Measurements from ENCODE around the gene PAPPA2.

Gene PAPPA2

GRCh38 chr1:176692988-176693696 lies 230.2 kb downstream of the PAPPA2 start:
- H3K36me3 ChIP-seq (ENCODE audit: insufficient read depth, low read length) = no peaks in the 10 kb centered on the region
- H3K27me3 ChIP-seq (ENCODE audit: insufficient read depth, low read length) = no peaks in the 10 kb centered on the region
- no peak overlapping the region for H2AFZ ChIP-seq (ENCODE audit: low read length, unreplicated experiment)
- H3K4me1 ChIP-seq (ENCODE audit: control insufficient read depth, insufficient read depth, low read length, unreplicated experiment) = no peaks in the 10 kb centered on the region
- H3K4me3 ChIP-seq (ENCODE audit: low read depth, low read length) = no peak overlapping the region
- H3K79me2 ChIP-seq (ENCODE audit: control insufficient read depth, insufficient read depth, low read length, unreplicated experiment) = no peaks in the 10 kb centered on the region
- H3K27ac ChIP-seq (ENCODE audit: low read depth, low read length) = no peak overlapping the region

- no peaks in the 10 kb centered on the region for H3K4me1 ChIP-seq (ENCODE audit: control insufficient read depth, insufficient read depth, low read length, unreplicated experiment)
- no peaks in the 10 kb centered on the region for H3K36me3 ChIP-seq (ENCODE audit: insufficient read depth, low read length)
- no peak overlapping the region for H2AFZ ChIP-seq (ENCODE audit: low read length, unreplicated experiment)
- H3K27ac ChIP-seq (ENCODE audit: low read depth, low read length) = no peak overlapping the region
- no peaks in the 10 kb centered on the region for H3K27me3 ChIP-seq (ENCODE audit: insufficient read depth, low read length)
- no peaks in the 10 kb centered on the region for H3K79me2 ChIP-seq (ENCODE audit: control insufficient read depth, insufficient read depth, low read length, unreplicated experiment)
- H3K4me3 ChIP-seq (ENCODE audit: low read depth, low read length) = no peak overlapping the region
Measured at GRCh38 chr1:176693697-176694329, 230.8 kb downstream of the PAPPA2 start.

- H3K27ac ChIP-seq (ENCODE audit: low read depth, low read length) = no peak overlapping the region
- H3K4me3 ChIP-seq (ENCODE audit: low read depth, low read length) = no peak overlapping the region
- no peaks in the 10 kb centered on the region for H3K4me1 ChIP-seq (ENCODE audit: control insufficient read depth, insufficient read depth, low read length, unreplicated experiment)
- no peaks in the 10 kb centered on the region for H3K79me2 ChIP-seq (ENCODE audit: control insufficient read depth, insufficient read depth, low read length, unreplicated experiment)
- H3K27me3 ChIP-seq (ENCODE audit: insufficient read depth, low read length) = no peaks in the 10 kb centered on the region
- no peaks in the 10 kb centered on the region for H3K36me3 ChIP-seq (ENCODE audit: insufficient read depth, low read length)
- no peak overlapping the region for H2AFZ ChIP-seq (ENCODE audit: low read length, unreplicated experiment)
Measured at GRCh38 chr1:176694713-176695112, 231.7 kb downstream of the PAPPA2 start.

- H3K4me1 ChIP-seq (ENCODE audit: control insufficient read depth, insufficient read depth, low read length, unreplicated experiment) = no peaks in the 10 kb centered on the region
- no peaks in the 10 kb centered on the region for H3K79me2 ChIP-seq (ENCODE audit: control insufficient read depth, insufficient read depth, low read length, unreplicated experiment)
- H3K36me3 ChIP-seq (ENCODE audit: insufficient read depth, low read length) = no peaks in the 10 kb centered on the region
- H2AFZ ChIP-seq (ENCODE audit: low read length, unreplicated experiment) = no peak overlapping the region
- H3K27ac ChIP-seq (ENCODE audit: low read depth, low read length) = no peak overlapping the region
- H3K4me3 ChIP-seq (ENCODE audit: low read depth, low read length) = no peak overlapping the region
- H3K27me3 ChIP-seq (ENCODE audit: insufficient read depth, low read length) = no peaks in the 10 kb centered on the region
Measured at GRCh38 chr1:176696109-176696508, 233.1 kb downstream of the PAPPA2 start.

GRCh38 chr1:176696689-176697088 lies 233.7 kb downstream of the PAPPA2 start:
- Histone ChIP-seq H3K4me1 (ENCODE audit: control insufficient read depth, insufficient read depth, low read length, unreplicated experiment) (no peaks in the 10 kb centered on the region), H2AFZ (ENCODE audit: low read length, unreplicated experiment) (no peak overlapping the region), H3K79me2 (ENCODE audit: control insufficient read depth, insufficient read depth, low read length, unreplicated experiment) (no peaks in the 10 kb centered on the region), H3K27me3 (ENCODE audit: insufficient read depth, low read length) (no peaks in the 10 kb centered on the region), H3K36me3 (ENCODE audit: insufficient read depth, low read length) (no peaks in the 10 kb centered on the region), H3K4me3 (ENCODE audit: low read depth, low read length) (no peak overlapping the region), H3K27ac (ENCODE audit: low read depth, low read length) (no peak overlapping the region)

- H3K36me3 ChIP-seq (ENCODE audit: insufficient read depth, low read length) = no peaks in the 10 kb centered on the region
- H3K27ac ChIP-seq (ENCODE audit: low read depth, low read length) = no peak overlapping the region
- no peaks in the 10 kb centered on the region for H3K79me2 ChIP-seq (ENCODE audit: control insufficient read depth, insufficient read depth, low read length, unreplicated experiment)
- H3K27me3 ChIP-seq (ENCODE audit: insufficient read depth, low read length) = no peaks in the 10 kb centered on the region
- H3K4me3 ChIP-seq (ENCODE audit: low read depth, low read length) = no peak overlapping the region
- H3K4me1 ChIP-seq (ENCODE audit: control insufficient read depth, insufficient read depth, low read length, unreplicated experiment) = no peaks in the 10 kb centered on the region
- no peak overlapping the region for H2AFZ ChIP-seq (ENCODE audit: low read length, unreplicated experiment)
Measured at GRCh38 chr1:176699821-176700220, 236.8 kb downstream of the PAPPA2 start.

- no peak overlapping the region for H3K4me3 ChIP-seq (ENCODE audit: low read depth, low read length)
- no peaks in the 10 kb centered on the region for H3K36me3 ChIP-seq (ENCODE audit: insufficient read depth, low read length)
- H3K4me1 ChIP-seq (ENCODE audit: control insufficient read depth, insufficient read depth, low read length, unreplicated experiment) = no peaks in the 10 kb centered on the region
- 0 out of 2 replicates have a peak, but pooled peaks cover 3% of the 10 kb centered on the region for H3K27me3 ChIP-seq (ENCODE audit: insufficient read depth, low read length)
- no peak overlapping the region for H2AFZ ChIP-seq (ENCODE audit: low read length, unreplicated experiment)
- no peaks in the 10 kb centered on the region for H3K79me2 ChIP-seq (ENCODE audit: control insufficient read depth, insufficient read depth, low read length, unreplicated experiment)
- H3K27ac ChIP-seq (ENCODE audit: low read depth, low read length) = no peak overlapping the region
Measured at GRCh38 chr1:176701151-176701866, 238.3 kb downstream of the PAPPA2 start.

- H3K79me2 ChIP-seq (ENCODE audit: control insufficient read depth, insufficient read depth, low read length, unreplicated experiment) = no peaks in the 10 kb centered on the region
- no peaks in the 10 kb centered on the region for H3K36me3 ChIP-seq (ENCODE audit: insufficient read depth, low read length)
- no peak overlapping the region for H3K4me3 ChIP-seq (ENCODE audit: low read depth, low read length)
- no peak overlapping the region for H3K27ac ChIP-seq (ENCODE audit: low read depth, low read length)
- H3K27me3 ChIP-seq (ENCODE audit: insufficient read depth, low read length) = 0 out of 2 replicates have a peak, but pooled peaks cover 3% of the 10 kb centered on the region
- no peak overlapping the region for H2AFZ ChIP-seq (ENCODE audit: low read length, unreplicated experiment)
- H3K4me1 ChIP-seq (ENCODE audit: control insufficient read depth, insufficient read depth, low read length, unreplicated experiment) = no peaks in the 10 kb centered on the region
Measured at GRCh38 chr1:176702901-176703300, 239.9 kb downstream of the PAPPA2 start.

GRCh38 chr1:176705585-176705984 lies 242.6 kb downstream of the PAPPA2 start:
- Histone ChIP-seq H3K36me3 (ENCODE audit: insufficient read depth, low read length) (no peaks in the 10 kb centered on the region), H2AFZ (ENCODE audit: low read length, unreplicated experiment) (no peak overlapping the region), H3K4me1 (ENCODE audit: control insufficient read depth, insufficient read depth, low read length, unreplicated experiment) (no peaks in the 10 kb centered on the region), H3K27ac (ENCODE audit: low read depth, low read length) (no peak overlapping the region), H3K4me3 (ENCODE audit: low read depth, low read length) (no peak overlapping the region), H3K27me3 (ENCODE audit: insufficient read depth, low read length) (0 out of 2 replicates have a peak, but pooled peaks cover 3% of the 10 kb centered on the region), H3K79me2 (ENCODE audit: control insufficient read depth, insufficient read depth, low read length, unreplicated experiment) (no peaks in the 10 kb centered on the region)

GRCh38 chr1:176717066-176717750 lies 254.2 kb downstream of the PAPPA2 start:
- Histone ChIP-seq H3K4me1 (ENCODE audit: control insufficient read depth, insufficient read depth, low read length, unreplicated experiment) (peaks cover 3% of the 10 kb centered on the region), H3K79me2 (ENCODE audit: control insufficient read depth, insufficient read depth, low read length, unreplicated experiment) (no peaks in the 10 kb centered on the region), H3K36me3 (ENCODE audit: insufficient read depth, low read length) (no peaks in the 10 kb centered on the region), H3K27me3 (ENCODE audit: insufficient read depth, low read length) (no peaks in the 10 kb centered on the region), H3K27ac (ENCODE audit: low read depth, low read length) (no peak overlapping the region), H2AFZ (ENCODE audit: low read length, unreplicated experiment) (no peak overlapping the region), H3K4me3 (ENCODE audit: low read depth, low read length) (no peak overlapping the region)
